Measurements from ENCODE around the gene FBXL14. TPM values are rescaled to one million over a fixed set of nuclear protein-coding genes. Genes with fewer than 3 reads are reported as not detected.

FBXL14 gene
- total and polyA plus RNA-seq, 9 of the 15 experiments (the other 6 are each of a cell fraction or from before 2014, with no cell fraction given) = 0.13 to 9.8 (median 3.3) TPM

DNA sequence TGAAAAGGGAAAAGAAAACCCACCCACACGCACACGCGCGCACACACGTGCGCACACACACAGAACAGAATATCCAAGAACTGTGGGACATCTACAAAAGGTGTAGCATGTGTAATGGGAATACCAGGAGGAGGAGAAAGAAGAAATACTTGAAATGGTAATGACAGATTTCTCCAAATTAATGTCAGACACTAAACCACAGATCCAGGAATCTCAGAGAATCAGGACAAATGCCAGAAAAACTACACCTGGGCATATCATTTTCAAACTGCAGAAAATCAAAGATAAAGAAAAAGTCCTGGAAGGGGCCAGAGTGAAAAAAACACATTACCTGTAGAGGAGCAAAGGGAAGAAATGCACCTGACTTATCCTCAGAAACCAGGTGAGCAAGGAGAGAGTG is 26.5 kb downstream of the FBXL14 start:
- WGBS (ENCODE audit: insufficient coverage, low coverage, missing lambda C conversion rate) = 96% methylated on average over 6 of the region's 6 CpGs
- H3K36me3 ChIP-seq (ENCODE audit: control insufficient read depth, insufficient read depth, low read length) = no peaks in the 10 kb centered on the region

More for the DNA sequence above, 26.5 kb downstream of the FBXL14 start:
- Histone ChIP-seq H3K4me2 (ENCODE audit: insufficient read depth, low read length) (no peak overlapping the region), H3K9me1 (ENCODE audit: control insufficient read depth, insufficient read depth, low read length) (no peaks in the 10 kb centered on the region), H3K9ac (ENCODE audit: insufficient read depth in 1 of 2, low read depth in 2 of 2, low read length in 2 of 2) (no peak overlapping the region), H3K27ac (ENCODE audit: extremely low read depth, low read depth, low read length) (no peak overlapping the region), H3K9me3 (replicated peaks; ENCODE audit: control insufficient read depth, insufficient read depth, low read depth, low read length) (no peaks in the 10 kb centered on the region), H3K27me3 (ENCODE audit: control insufficient read depth in 2 of 2, insufficient read depth in 2 of 2, low read length in 2 of 2) (no peaks in the 10 kb centered on the region), H3K4me1 (replicated peaks in 1 of 2; ENCODE audit: control insufficient read depth in 2 of 2, insufficient read depth in 2 of 2, low read length in 2 of 2) (peaks cover 13 to 22% of the 10 kb centered on the region in 2 experiments; a peak in 3 of 5 replicates), H4K20me1 (replicated peaks; ENCODE audit: control insufficient read depth, insufficient read depth, low read length) (no peaks in the 10 kb centered on the region), H3K4me3 (no peak overlapping the region), H2AFZ (ENCODE audit: low read depth, low read length) (no peak overlapping the region), H3K79me2 (ENCODE audit: control insufficient read depth, insufficient read depth, low read length) (no peaks in the 10 kb centered on the region; the same call in 2 of the 3 replicates)
- no TSS peak for BruUV-seq (replicated peaks)
- ATAC-seq (no peak), DNase-seq (ENCODE audit: extremely low read depth in 1 of 4, low spot score in 3 of 4) (no peak), FAIRE-seq (no peak)
- TF ChIP-seq POLR2A (conservative IDR thresholded peaks at IDR 0.05) (no peak), CREBBP (IDR thresholded peaks at IDR 0.05; ENCODE audit: low read depth, low read length) (no peak), ZNF12 (CRISPR knock-in tag; IDR thresholded peaks at IDR 0.05) (no peak), RHOXF2B (CRISPR knock-in tag; conservative IDR thresholded peaks at IDR 0.05) (no peak), KDM2B (CRISPR knock-in tag; IDR thresholded peaks at IDR 0.05) (no peak), SOX6 (IDR thresholded peaks at IDR 0.05) (no peak), PCBP1 (IDR thresholded peaks at IDR 0.05; ENCODE audit: low read depth, low read length, poor library complexity, severe bottlenecking) (no peak), ZNF764 (CRISPR knock-in tag; IDR thresholded peaks at IDR 0.05; ENCODE audit: low read depth) (no peak), KLF6 (CRISPR knock-in tag; IDR thresholded peaks at IDR 0.05; ENCODE audit: borderline replicate concordance) (no peak), PTBP1 (IDR thresholded peaks at IDR 0.05; ENCODE audit: low read depth, low read length) (no peak)
- TF ChIP-seq, protein P1, sequence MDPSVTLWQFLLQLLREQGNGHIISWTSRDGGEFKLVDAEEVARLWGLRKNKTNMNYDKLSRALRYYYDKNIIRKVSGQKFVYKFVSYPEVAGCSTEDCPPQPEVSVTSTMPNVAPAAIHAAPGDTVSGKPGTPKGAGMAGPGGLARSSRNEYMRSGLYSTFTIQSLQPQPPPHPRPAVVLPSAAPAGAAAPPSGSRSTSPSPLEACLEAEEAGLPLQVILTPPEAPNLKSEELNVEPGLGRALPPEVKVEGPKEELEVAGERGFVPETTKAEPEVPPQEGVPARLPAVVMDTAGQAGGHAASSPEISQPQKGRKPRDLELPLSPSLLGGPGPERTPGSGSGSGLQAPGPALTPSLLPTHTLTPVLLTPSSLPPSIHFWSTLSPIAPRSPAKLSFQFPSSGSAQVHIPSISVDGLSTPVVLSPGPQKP (CRISPR knock-in tag; IDR thresholded peaks at IDR 0.05) = no peak
- TF ChIP-seq, protein P2, sequence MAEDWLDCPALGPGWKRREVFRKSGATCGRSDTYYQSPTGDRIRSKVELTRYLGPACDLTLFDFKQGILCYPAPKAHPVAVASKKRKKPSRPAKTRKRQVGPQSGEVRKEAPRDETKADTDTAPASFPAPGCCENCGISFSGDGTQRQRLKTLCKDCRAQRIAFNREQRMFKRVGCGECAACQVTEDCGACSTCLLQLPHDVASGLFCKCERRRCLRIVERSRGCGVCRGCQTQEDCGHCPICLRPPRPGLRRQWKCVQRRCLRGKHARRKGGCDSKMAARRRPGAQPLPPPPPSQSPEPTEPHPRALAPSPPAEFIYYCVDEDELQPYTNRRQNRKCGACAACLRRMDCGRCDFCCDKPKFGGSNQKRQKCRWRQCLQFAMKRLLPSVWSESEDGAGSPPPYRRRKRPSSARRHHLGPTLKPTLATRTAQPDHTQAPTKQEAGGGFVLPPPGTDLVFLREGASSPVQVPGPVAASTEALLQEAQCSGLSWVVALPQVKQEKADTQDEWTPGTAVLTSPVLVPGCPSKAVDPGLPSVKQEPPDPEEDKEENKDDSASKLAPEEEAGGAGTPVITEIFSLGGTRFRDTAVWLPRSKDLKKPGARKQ (CRISPR knock-in tag; IDR thresholded peaks at IDR 0.05) = no peak
- TF ChIP-seq, protein P3, sequence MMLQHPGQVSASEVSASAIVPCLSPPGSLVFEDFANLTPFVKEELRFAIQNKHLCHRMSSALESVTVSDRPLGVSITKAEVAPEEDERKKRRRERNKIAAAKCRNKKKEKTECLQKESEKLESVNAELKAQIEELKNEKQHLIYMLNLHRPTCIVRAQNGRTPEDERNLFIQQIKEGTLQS (IDR thresholded peaks at IDR 0.05) = no peak
- TF ChIP-seq, protein P3 (CRISPR knock-in tag; conservative IDR thresholded peaks at IDR 0.05) = no peak
- in situ Hi-C loops (cut with MboI) (no loop called here), intact Hi-C loops (cut with micrococcal nuclease) (no loop called here)
- ChIA-PET POLR2A (no interaction called here), CTCF (ENCODE audit: low intra/inter-chr PET ratio) (no interaction called here)
